HEK293T (cell line): ENCODE data around the gene ADIPOQ.

ENCODE experiments used
- ARNT ChIP-seq: fragments of 450-650 bp; IDR thresholded peaks from 2 replicates; pipeline ENCODE4 v1.6.1; 2017; ENCODE audit warnings: mild to moderate bottlenecking
- FOXM1 ChIP-seq: fragments of 450-650 bp; IDR thresholded peaks from 2 replicates; pipeline ENCODE4 v1.6.1; 2017; ENCODE audit warnings: mild to moderate bottlenecking, borderline replicate concordance
- LEF1 ChIP-seq: fragments of 450-650 bp; IDR thresholded peaks from 2 replicates; pipeline ENCODE4 v1.6.1; 2017; ENCODE audit warnings: mild to moderate bottlenecking, borderline replicate concordance
- NFRKB ChIP-seq: fragments of 450-650 bp; IDR thresholded peaks from 2 replicates; pipeline ENCODE4 v1.6.1; 2016; ENCODE audit warnings: mild to moderate bottlenecking, moderate library complexity
- PKNOX1 ChIP-seq: fragments of 450-650 bp; IDR thresholded peaks from 2 replicates; pipeline ENCODE4 v1.6.1; 2016
- SP1 ChIP-seq: fragments of 450-650 bp; IDR thresholded peaks from 2 replicates; pipeline ENCODE4 v1.6.1; 2017
- TARDBP ChIP-seq: fragments of 450-650 bp; IDR thresholded peaks from 2 replicates; pipeline ENCODE4 v1.6.1; 2016

GRCh38 chr3:186902713-186903112 is 60.2 kb downstream of the ADIPOQ start:
- TF ChIP-seq PKNOX1 (no peak), NFRKB (no peak), FOXM1 (no peak), TARDBP (no peak), SP1 (no peak), LEF1 (no peak), ARNT (no peak)
